Measurements from ENCODE around the gene RSPH4A. TPM values are rescaled to one million over a fixed set of nuclear protein-coding genes. Genes with fewer than 3 reads are reported as not detected.
A peak's percentile ranks its signal among the peaks of the same experiment; 100 is the strongest.
"Not testable (repeated sequence)": the region's sequence is repeated elsewhere in the genome, so short reads cannot be mapped to it uniquely, and the experiment has no call there.

Gene RSPH4A
- not detected in 2 replicates for total RNA-seq (2014; rRNA removed; shearing (Covaris generic))

DNA sequence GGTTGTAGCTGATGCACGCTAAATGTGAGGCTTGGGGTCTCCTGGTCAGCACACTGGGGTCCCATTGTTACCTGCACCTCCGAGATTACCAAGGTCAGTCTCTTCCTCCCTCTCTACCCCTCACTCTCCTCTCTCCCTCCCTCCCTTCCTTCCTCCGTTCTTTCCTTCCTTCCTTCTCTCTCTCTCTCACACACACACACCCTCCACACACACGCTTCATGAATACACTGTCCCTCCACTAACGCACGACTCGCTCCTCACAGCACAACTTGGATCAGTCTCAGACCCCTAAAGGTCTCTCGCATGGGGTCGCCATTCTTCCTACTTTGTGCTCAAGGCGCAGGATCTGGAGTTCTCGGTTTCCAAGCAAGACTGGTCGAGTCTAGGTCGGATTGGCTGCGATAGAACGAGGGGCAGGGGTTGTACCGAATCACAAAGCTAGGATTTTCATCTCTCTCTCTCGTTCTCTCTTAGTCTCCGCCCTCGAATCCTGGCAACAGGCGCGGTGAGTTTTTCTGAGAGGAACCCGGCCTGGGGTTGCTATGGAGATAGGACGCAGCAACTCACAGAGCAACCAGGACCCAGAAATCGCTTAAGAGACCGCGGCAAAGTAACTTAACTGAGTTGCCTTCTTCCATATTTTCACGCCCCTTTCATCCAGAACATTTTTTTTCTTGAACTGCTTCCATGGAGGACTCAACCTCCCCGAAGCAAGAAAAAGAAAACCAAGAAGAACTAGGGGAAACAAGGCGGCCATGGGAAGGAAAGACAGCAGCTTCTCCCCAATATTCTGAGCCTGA, at the start of gene RSPH4A:
TSS of gene RSPH4A (plus strand) at position 543 of the 800 bp plus-strand sequence. CDS start at position 688, 145 bp downstream.
- DNase-seq (ENCODE audit: low spot score) = peak; percentile 87

DNA sequence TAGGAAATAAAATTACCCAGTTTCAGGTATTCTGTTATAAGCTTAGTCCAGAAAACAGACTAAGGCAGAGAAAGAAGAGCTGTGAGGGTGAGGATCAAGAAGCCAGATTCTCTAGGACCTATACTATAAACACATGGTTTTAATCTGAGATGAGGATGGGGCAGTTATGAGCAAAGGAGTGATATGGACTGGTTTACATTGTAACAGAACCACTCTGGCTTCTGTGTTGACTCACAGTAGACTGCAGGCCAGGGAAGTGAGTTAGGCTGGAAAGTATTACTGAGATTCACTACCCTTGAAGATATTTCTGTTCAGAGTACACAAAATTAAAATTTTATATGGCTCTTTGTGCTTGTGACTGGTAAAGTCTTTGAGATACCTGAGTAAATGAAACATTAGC, 48.2 kb upstream of the RSPH4A start:
- DNase-seq (ENCODE audit: low spot score) = no peak

GRCh38 chr6:116568821-116569755, 47.2 kb upstream of the RSPH4A start:
- DNase-seq (ENCODE audit: low spot score) = no peak

- DNase-seq (ENCODE audit: low spot score) = peak; percentile 94
Measured at GRCh38 chr6:116570856-116571682, 45.2 kb upstream of the RSPH4A start, which contains the start of gene RWDD1. Gene RWDD1, plus strand, starts transcription at chr6:116571504. Its CDS starts 79 bp downstream, at chr6:116571583.

DNA sequence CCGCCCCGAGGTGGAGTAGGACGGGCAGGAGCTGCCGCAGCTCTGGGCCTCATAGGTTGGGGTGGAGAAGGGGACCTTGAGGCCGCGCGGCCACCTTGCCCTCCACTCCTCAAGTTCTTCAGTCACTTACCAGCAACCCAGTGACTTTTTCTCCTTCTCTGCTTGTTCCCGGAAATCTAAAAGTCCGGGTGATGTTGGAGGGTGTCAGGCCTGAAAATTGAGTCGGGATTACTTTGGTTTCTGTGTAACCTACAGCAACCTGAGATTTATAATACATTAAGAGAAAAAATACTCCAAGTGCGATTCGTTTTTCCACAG, 44.6 kb upstream of the RSPH4A start:
- peak; percentile 17 for DNase-seq (ENCODE audit: low spot score)

DNA sequence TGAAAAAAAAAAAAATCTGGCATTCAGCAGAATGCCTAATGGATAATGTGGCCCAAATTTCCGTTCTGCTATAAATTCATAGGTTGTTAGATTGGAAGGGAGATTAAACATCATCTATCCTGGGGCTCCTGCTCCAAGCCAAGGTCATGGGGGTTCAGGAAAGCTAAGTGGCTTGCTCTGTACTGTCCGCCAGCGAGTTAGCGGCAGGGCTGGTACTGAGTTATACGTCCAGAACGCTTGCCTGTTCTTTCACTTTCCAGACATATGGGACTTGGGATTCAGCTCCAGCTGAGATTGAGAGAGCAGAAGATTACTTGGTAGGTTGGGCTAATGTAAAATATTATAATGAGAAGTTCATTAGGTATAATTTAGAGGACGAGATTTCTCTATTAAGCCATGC, 44.1 kb upstream of the RSPH4A start:
- no peak for DNase-seq (ENCODE audit: low spot score)

DNA sequence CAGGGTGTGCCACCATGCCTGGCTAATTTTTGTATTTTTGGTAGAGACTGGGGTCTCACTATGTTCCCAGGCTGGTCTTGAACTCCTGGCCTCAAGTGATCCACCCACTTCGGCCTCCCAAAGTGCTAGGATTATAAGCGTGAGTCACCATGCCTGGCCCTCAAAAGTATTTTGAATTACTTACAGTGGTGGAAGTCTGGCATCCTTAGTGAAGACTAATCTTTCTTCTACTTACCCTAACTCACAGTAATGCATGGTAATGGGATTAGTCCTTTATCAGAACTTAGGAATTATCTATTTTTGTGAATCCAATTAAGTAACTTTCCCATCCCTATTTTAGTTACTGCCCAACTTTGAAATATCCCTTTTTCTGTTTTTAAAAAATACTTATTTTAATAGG, 41.1 kb upstream of the RSPH4A start:
- DNase-seq (ENCODE audit: low spot score) = no peak

DNA sequence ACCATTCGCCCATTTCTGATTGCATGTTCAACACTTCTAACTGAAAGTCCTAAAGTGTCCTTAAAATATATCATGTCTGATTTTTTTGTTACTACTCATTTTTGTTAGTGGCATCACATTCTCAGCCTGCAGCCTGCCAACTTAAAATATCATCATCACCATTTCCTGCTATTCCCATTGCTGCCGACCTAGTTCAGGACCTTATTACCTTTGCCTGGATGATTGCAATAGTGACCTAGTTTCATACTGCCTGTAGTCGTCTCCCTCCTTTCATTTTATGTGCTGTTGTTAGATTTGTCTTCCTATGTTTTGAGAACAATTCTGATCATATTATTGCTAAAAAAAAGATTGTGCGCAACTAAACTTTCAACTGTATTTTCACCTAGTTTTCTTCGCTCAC, 38.8 kb upstream of the RSPH4A start:
- no peak for DNase-seq (ENCODE audit: low spot score)

- no peak for DNase-seq (ENCODE audit: low spot score)
Measured at GRCh38 chr6:116578335-116578734, 37.9 kb upstream of the RSPH4A start.

DNA sequence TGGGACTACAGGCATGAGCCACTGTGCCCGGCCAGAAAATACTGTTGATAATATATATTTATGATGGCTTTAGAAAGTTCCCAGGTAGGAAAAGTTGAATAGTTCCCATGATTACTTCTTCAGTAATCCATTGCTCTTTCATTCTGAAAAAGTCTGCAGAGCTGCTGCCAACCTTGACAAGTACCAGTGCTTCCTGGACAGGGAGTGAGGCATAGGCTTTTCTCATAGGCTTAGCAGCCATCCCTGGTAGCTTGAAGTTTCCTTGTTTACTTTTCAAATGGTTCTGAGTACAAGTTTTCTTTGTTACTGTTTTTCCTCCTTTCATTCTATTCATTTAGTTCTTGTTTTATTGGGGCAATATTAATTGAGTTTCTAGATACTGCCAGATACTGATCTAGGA, 37.1 kb upstream of the RSPH4A start:
- no peak for DNase-seq (ENCODE audit: low spot score)

DNA sequence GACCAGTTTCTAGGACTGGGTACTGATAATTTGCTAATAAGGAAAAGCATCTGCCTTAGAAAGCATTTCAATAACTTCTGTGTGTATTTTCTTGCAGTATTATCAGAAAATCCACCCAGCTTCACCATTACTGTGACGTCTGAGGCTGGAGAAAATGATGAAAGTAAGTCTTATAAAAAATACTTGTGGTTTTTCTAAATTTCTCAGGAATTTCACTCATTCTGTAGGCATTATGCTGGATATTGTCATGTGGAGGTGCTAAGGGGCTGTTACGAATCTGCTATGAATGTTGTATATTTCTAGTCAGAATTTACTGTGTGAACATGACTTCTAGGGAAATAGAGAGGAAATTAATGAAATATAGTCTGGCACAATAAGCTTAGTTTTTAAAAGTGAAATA, 36.1 kb upstream of the RSPH4A start:
- DNase-seq (ENCODE audit: low spot score) = no peak

- DNase-seq (ENCODE audit: low spot score) = no peak
Measured at GRCh38 chr6:116586276-116586675, 30.0 kb upstream of the RSPH4A start.

DNA sequence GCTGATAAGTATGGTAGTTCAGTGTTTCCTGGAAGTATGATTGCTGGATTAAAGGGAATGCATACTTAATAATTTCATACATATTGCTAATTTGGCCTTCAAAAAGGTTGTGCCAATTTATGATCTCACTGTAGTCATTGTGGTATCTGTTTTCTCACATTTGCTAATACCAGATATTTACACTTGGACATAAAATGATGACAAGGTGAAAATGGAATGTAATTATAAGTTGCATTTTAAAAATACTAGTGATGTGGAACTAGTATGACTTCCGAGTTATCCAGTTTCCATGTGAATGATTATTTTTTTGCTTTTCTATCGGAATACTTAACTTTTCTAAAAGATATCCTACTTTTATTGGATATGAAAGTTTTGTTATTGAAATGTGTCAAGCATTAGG, 29.5 kb upstream of the RSPH4A start:
- no peak for DNase-seq (ENCODE audit: low spot score)

DNA sequence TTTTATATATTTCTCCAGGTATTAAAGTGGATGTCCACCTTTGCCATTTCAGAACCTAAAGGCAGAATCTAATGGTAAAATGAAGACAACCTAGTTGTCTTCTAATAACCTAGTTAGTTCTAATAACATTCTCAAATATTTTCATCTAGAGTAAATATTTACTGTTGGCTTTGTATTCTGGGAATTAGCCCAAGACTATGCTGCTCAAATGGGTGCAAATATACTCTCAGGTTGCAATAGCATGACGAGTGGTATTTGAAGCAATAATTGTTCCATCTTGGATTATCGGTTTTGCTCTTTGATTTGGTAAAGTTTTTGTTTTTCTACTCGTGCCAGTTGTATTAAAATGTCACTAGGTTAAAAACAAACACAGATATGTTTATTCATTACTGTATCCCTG, 21.0 kb upstream of the RSPH4A start:
- no peak for DNase-seq (ENCODE audit: low spot score)

- peak; percentile 21 for DNase-seq (ENCODE audit: low spot score)
Measured at GRCh38 chr6:116596815-116597214, 19.5 kb upstream of the RSPH4A start.

DNA sequence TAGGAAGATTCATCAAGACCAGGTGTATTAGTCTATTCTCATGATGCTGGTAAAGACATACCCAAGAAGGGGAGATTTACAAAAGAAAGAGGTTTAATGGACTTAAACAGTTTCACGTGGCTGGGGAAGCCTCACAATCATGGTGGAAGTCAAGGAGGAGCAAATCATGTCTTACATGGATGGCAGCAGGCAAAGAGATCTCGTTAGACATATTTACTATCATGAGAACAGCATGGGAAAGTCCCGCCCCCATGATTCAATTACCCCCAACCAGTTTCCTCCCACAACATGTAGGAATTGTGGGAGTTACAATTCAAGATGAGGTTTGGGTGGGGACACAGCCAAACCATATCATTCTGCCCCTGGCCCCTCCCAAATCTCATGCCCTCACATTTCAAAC, 12.4 kb upstream of the RSPH4A start:
- not testable (repeated sequence) for DNase-seq (ENCODE audit: low spot score)

GRCh38 chr6:116604868-116605267, 11.4 kb upstream of the RSPH4A start:
- DNase-seq (ENCODE audit: low spot score) = not testable (repeated sequence)

GRCh38 chr6:116605935-116606334, 10.3 kb upstream of the RSPH4A start:
- DNase-seq (ENCODE audit: low spot score) = no peak

GRCh38 chr6:116611056-116611455, 5.2 kb upstream of the RSPH4A start:
- DNase-seq (ENCODE audit: low spot score) = no peak

DNA sequence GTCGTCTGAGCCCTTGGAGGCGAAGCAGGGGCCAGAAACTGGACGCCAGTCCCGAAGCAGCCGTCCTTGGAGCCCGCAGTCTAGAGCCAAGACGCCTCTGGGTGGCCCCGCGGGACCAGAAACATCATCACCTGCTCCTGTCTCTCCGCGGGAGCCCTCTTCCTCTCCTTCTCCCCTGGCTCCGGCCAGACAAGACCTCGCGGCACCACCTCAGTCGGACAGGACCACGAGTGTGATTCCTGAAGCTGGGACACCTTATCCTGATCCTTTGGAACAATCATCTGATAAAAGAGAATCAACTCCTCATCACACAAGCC, 416 bp downstream of the RSPH4A start:
- DNase-seq (ENCODE audit: low spot score) = no peak

DNA sequence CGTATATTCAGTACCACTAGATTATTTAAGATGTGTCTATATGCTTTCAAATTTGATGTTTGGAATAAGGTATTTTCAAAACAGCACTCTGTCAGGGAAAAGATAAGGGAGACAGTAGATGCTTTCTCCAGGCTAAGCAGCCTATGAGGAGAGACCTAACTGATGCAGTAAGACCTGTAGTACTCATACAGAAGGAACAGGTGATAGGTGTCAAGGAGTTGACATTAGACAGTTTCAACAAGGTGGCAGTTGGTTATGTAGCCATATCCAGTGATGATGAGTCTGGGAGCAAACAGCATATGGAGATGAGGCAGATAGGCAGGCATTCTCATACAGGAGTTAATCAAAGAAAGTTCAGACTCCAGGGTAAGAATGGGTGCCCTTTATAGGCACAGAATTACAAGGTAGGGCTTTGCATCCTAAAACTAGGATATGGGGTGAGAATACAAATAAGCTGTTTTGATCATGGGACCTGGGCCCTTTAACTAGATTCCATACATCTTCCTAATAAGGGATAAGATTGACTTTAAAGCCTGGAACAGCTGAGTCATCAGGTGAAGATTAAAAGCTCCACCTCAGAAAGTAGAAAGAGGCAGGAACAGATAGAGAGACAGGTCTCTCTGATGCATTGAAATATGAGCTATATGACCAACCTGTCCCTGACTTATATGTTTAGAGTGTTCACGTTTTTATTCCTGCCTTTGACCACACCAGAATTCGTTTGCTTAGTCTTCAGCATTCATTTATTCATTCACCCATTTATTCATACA, 7.9 kb downstream of the RSPH4A start:
- DNase-seq (ENCODE audit: low spot score) = no peak

Data from A172 (cell line).